ENCODE measurements around the gene BCL11B. TPM values are rescaled to one million over a fixed set of nuclear protein-coding genes. Genes with fewer than 3 reads are reported as not detected.
A peak's percentile ranks its signal among the peaks of the same experiment; 100 is the strongest.
"Not testable (repeated sequence)": the region's sequence is repeated elsewhere in the genome, so short reads cannot be mapped to it uniquely, and the experiment has no call there.

Gene BCL11B
- total RNA-seq, 1 experiment from 2014 or later = 6.1 TPM

DNA sequence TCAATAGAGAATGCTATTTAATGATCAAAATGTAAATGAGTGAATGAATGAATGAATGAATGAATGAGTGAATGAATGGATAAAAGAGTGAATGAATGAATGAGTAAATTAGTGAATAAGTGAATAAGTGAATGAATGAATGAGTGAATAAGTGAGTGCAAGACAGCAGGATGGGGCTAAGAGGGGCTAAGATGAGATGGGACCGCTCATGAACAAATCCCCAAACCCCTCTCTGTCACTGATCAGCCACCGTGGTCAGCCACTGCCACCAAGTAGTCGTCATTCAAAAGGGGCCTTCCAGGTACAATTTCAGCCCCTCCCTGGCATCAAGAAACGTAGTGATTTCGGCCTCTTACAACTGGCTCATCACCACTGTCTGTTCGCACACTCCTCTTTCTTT, 79.2 kb downstream of the BCL11B start:
- Histone ChIP-seq H3K36me3 (replicated peaks; ENCODE audit: control insufficient read depth, insufficient read depth, low read length) (no peaks in the 10 kb centered on the region), H3K4me3 (ENCODE audit: insufficient read depth, low read depth, low read length) (no peak overlapping the region), H3K27me3 (ENCODE audit: control insufficient read depth, insufficient read depth, low read length) (no peaks in the 10 kb centered on the region)
- DNase-seq = no peak

DNA sequence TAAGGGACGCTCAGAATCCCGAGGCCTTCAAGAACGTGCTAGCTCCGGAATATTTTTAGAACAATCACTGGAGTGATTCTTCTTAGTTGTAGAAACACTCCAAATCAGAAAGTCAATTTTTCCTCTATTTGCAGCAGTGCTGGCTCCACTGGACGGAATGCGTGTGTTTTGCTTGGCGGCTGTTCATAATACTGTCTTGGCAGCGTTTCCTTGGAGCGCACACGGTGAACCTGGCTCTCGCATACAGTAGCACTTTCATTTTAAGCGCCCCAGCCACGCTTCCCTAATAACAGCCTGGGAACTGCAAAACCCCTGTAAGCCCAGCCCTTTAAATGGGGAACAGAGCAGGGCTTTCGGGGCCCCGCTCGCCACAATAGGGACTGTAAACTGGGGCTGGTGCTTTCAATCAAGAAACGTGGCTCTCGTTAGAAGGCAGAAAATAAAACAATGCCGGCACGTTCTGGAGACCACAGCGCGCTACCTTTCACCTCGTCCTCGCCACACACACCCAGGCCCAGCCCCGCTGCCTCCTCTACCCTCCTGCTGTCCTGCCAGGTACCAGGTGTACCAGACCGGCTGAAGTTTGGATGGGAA, 79.9 kb downstream of the BCL11B start:
- Histone ChIP-seq H3K4me3 (ENCODE audit: insufficient read depth, low read depth, low read length) (no peak overlapping the region), H3K27me3 (ENCODE audit: control insufficient read depth, insufficient read depth, low read length) (no peaks in the 10 kb centered on the region)
- no peak for DNase-seq

DNA sequence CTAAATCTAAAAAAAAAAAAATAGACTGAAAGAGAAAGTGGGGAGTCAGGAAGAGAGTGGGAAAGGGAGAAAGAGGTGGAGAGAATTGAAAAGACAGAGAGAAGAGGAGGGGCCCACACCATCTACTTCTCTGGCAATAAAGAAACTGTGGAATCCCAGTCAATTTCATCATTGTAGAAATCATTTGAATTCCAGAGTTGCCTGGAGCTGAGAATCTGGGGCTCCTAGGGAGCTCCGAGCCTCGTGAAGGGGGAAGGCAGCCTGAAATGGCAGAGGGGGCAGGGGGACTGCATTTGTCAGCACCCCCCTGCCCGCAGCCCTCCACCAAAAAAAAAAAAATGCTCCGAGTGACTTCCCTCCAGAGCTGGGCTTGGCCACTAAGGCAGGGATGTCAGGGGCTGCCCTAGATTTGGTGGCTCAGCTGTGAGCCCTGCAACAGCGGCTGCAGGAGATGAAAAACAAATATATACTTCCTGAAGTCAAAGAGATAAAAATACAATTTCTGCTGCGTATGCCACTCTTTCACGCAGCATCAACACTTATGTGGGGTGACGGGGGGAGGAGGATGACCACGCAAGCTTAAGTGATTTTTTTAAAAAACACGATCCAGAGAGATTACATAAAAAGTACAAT, 80.5 kb downstream of the BCL11B start:
- no peak overlapping the region for H3K4me3 ChIP-seq (ENCODE audit: insufficient read depth, low read depth, low read length)
- no peak for DNase-seq
- H3K27me3 ChIP-seq (ENCODE audit: control insufficient read depth, insufficient read depth, low read length) = no peaks in the 10 kb centered on the region

More for the DNA sequence above, 79.9 kb downstream of the BCL11B start:
- H3K36me3 ChIP-seq (replicated peaks; ENCODE audit: control insufficient read depth, insufficient read depth, low read length) = no peaks in the 10 kb centered on the region

DNA sequence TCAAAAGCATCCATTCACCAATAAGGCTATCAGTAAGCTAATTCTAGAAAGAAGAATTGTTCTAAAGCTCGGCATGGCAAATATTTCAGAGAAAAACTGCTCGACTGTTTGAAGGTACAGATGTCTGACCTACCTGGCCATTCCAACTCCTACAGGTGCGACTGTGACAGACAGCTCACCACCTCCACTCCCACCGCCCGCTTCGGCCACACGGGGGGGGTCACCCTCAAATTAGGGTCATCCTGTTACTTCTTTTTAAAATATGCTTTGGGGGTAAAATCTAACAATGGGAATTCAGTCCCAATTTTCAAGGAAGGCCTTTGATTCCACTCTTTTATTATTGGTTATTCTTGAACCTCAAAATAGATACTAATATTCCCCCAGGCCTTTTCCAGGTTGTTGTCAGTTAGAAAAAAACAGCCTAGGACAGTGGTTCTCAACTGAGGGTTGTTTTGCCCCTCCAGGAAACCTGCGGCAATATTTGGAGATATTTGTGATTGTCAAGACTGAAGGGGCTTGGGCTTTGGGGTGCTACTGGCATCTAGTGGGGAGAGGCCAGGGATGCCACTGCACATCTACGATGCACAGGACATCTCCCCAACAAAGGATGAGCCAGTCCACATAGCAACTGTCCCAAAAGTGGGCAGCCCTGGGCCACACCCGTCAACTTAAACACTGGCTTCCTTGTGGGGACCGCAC, 81.2 kb downstream of the BCL11B start:
- no peaks in the 10 kb centered on the region for H3K27me3 ChIP-seq (ENCODE audit: control insufficient read depth, insufficient read depth, low read length)
- DNase-seq = no peak
- H3K36me3 ChIP-seq (replicated peaks; ENCODE audit: control insufficient read depth, insufficient read depth, low read length) = no peaks in the 10 kb centered on the region
- no peak overlapping the region for H3K4me3 ChIP-seq (ENCODE audit: insufficient read depth, low read depth, low read length)

More for the DNA sequence above, 80.5 kb downstream of the BCL11B start:
- H3K36me3 ChIP-seq (replicated peaks; ENCODE audit: control insufficient read depth, insufficient read depth, low read length) = no peaks in the 10 kb centered on the region

DNA sequence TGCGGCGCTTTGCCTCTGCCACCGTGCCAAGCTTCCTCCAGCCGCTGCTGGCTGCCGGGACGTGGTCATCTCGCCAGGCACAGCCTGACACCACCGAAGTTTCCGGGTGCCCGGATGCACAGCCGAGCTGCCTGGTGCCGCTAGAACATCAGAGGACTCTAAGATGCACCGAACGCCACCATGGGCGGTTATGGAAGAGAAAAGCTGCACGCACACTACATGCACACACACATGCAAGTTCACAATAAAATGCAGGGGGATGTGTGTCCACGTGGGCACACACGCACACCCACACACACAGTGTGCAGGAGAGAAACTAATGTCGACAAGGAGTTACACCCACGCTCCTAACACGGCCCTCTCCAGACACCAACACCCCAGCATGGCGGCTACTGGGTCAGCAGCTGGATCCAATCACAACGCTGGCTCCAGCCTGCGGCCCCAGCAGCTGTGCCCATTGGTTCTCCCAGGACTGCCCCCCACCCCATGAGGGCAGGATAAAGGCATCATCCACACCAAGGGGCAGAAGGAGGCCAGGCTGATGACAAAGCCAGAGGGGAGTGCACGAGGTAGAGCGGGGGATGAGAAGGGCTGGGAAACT, 82.7 kb downstream of the BCL11B start:
- DNase-seq = no peak
- no peaks in the 10 kb centered on the region for H3K36me3 ChIP-seq (replicated peaks; ENCODE audit: control insufficient read depth, insufficient read depth, low read length)
- no peak overlapping the region for H3K4me3 ChIP-seq (ENCODE audit: insufficient read depth, low read depth, low read length)
- H3K27me3 ChIP-seq (ENCODE audit: control insufficient read depth, insufficient read depth, low read length) = no peaks in the 10 kb centered on the region

DNA sequence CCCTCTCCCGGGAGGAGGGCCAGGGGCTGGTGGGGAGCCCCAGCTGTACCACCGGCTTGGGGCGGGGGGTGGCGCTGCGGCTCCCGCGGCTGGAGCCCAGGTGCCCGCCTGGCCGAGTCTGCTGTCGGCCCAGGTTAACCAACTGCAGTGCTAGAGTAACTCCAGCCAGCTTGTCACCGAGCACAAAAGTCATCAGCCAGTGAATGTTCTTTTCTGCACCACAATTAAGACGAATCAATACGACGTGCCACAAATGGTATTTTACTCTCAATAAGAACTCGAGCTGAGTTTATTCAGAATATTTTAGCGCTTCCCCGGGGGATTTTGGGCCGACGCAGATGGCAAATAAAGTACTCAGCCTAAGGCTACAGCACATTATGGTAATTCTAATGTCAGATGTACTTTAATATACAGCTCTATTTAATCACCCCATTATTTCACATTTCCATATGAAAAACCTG, 83.2 kb downstream of the BCL11B start:
- H3K36me3 ChIP-seq (replicated peaks; ENCODE audit: control insufficient read depth, insufficient read depth, low read length) = no peaks in the 10 kb centered on the region
- DNase-seq = peak; percentile 99
- no peak overlapping the region for H3K4me3 ChIP-seq (ENCODE audit: insufficient read depth, low read depth, low read length)
- no peaks in the 10 kb centered on the region for H3K27me3 ChIP-seq (ENCODE audit: control insufficient read depth, insufficient read depth, low read length)

DNA sequence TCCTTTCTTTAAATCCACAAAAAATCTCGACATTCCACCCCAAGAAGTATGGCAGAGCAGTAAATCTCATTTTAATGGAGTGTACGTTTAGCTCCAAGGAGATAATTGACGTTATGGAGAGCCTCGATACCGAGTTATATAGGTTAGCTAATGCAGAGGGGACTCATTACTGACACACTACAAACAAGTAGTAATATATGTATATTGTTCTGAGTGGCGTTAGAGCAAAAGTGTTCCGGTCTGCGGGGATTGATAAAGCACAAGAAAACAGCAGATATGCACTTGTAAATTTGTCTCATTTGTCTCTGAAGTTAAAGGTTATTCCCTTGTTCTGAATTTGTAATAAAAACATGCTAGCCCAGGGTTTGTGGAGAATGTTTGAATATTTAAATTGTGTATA, 84.1 kb downstream of the BCL11B start:
- Histone ChIP-seq H3K4me3 (ENCODE audit: insufficient read depth, low read depth, low read length) (no peak overlapping the region), H3K27me3 (ENCODE audit: control insufficient read depth, insufficient read depth, low read length) (no peaks in the 10 kb centered on the region), H3K36me3 (replicated peaks; ENCODE audit: control insufficient read depth, insufficient read depth, low read length) (no peaks in the 10 kb centered on the region)
- no peak for DNase-seq

DNA sequence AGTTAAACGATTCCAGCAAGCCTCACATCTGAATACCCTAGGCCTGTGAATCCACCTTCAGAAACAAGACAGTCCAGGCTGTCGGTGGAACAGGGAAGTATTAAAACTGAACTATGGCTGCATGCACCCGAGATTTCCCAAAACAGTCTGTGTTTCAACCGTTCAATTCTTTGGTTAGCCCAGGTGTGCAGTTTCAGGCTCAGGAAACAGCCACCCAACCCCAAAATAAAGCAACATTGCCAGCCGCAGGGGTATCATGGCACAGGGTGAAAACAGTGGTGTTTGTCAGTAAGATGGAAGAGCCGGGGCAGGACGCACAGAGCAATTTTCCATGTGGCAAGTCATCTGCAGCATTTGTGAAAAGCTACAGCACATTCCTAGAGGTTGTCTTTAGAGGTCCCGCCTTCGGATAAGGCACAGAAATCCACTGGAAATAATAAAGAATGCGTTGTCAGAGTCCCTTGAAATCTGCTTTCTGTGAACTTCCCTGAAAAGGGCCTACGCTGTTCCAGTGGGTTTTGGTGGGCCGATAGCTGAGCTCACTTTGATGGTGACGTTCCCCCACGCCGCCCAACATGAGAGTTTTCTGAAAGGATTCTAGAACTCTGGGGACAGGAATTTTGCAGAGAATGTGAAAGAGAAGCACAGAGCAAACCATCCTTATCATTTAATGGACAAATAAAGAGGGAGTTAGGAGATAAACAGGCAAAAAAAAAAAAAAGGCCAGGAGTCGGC, 84.9 kb downstream of the BCL11B start:
- no peaks in the 10 kb centered on the region for H3K36me3 ChIP-seq (replicated peaks; ENCODE audit: control insufficient read depth, insufficient read depth, low read length)
- H3K4me3 ChIP-seq (ENCODE audit: insufficient read depth, low read depth, low read length) = no peak overlapping the region
- H3K27me3 ChIP-seq (ENCODE audit: control insufficient read depth, insufficient read depth, low read length) = no peaks in the 10 kb centered on the region
- no peak for DNase-seq

DNA sequence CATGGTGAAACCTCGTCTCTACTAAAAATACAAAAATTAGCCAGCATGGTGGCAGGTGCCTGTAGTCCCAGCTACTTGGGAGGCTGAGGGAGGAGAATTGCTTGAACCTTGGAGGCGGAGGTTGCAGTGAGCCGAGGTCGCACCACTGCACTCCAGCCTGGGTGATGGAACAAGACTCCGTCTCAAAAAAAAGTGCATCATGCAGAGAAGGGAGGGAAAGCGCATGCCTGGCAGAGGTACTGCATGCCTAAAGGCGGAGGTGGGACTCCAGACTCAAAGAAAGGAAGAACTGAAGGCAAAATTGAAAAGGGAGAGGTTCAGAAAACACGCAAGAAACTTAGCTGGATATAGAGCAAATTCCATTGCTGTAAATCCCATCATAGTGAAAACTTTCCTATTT, 85.7 kb downstream of the BCL11B start:
- not testable (repeated sequence) for H3K4me3 ChIP-seq (ENCODE audit: insufficient read depth, low read depth, low read length); H3K36me3 ChIP-seq (replicated peaks; ENCODE audit: control insufficient read depth, insufficient read depth, low read length); H3K27me3 ChIP-seq (ENCODE audit: control insufficient read depth, insufficient read depth, low read length); DNase-seq

DNA sequence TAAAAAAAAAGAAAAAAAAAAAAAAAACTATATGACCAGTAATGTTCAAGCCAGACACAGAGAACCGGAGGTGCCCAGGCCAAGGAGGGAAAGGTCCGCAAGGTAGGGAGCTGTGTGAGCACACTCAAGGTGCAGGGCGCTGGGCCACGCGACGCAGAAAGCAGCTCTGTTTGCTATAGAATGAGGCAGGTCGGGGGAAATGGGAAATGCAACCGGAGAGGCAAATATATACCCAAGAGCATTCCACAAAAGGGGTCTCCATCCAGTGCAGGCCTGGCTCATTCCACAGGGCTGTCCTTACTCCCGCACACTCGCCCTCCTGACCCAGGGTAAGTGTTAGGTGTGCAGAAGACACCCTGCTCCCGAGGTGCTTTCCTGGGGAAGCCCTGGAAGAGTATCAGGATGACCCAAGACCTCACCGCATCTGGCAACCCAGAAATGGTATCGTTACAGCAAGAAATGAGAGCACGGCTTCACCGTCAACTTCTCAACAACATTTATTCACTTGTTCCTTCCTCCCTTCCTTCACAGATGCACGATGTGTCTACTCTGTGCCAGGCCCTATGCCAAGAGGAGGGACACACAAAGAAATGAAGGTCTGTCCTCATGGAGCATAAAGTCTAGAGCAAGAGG, 86.4 kb downstream of the BCL11B start:
- Histone ChIP-seq H3K4me3 (ENCODE audit: insufficient read depth, low read depth, low read length) (no peak overlapping the region), H3K27me3 (ENCODE audit: control insufficient read depth, insufficient read depth, low read length) (no peaks in the 10 kb centered on the region), H3K36me3 (replicated peaks; ENCODE audit: control insufficient read depth, insufficient read depth, low read length) (no peaks in the 10 kb centered on the region)
- DNase-seq = peak; percentile 30

DNA sequence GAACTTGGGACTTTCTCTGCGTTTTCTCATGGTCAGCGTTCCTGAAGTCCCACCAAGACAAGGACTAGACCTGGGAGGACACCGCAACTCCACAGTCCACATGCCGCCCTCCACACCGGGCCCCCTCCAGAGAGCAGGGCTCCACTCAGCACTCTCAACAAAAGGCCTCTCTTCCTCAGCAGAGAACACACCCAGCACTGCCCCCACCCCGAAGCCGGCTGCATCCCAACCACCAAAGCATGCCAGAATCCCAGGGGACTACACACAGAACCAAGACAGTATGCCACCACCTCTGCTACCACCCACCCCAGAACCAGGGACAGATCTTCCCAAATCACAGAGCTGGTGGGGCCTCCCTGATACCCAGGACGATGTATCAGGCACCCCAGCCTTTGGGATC, 88.3 kb downstream of the BCL11B start:
- peak; percentile 36 for DNase-seq
- Histone ChIP-seq H3K27me3 (ENCODE audit: control insufficient read depth, insufficient read depth, low read length) (no peaks in the 10 kb centered on the region), H3K36me3 (replicated peaks; ENCODE audit: control insufficient read depth, insufficient read depth, low read length) (no peaks in the 10 kb centered on the region), H3K4me3 (ENCODE audit: insufficient read depth, low read depth, low read length) (no peak overlapping the region)

DNA sequence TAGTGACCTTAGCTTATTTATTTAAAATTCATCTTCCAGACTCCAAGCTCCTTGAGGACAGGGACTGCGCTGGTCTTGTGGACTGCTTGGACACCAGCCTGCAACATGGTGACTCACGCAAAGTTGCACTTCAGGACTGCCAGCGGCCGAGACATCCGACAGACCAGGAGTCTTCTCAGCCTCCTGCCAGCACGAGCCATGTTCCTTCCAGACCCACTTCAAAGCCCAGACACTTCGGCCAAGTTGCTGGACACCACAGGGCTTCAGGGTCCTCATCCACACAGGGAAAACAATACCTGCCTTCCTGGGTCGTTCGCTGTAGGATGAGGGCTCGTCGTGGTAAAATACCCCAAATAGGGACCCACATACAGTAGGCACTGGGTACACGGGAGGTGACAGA, 88.7 kb downstream of the BCL11B start:
- peak; percentile 18 for DNase-seq
- H3K4me3 ChIP-seq (ENCODE audit: insufficient read depth, low read depth, low read length) = no peak overlapping the region
- H3K27me3 ChIP-seq (ENCODE audit: control insufficient read depth, insufficient read depth, low read length) = no peaks in the 10 kb centered on the region
- H3K36me3 ChIP-seq (replicated peaks; ENCODE audit: control insufficient read depth, insufficient read depth, low read length) = no peaks in the 10 kb centered on the region

DNA sequence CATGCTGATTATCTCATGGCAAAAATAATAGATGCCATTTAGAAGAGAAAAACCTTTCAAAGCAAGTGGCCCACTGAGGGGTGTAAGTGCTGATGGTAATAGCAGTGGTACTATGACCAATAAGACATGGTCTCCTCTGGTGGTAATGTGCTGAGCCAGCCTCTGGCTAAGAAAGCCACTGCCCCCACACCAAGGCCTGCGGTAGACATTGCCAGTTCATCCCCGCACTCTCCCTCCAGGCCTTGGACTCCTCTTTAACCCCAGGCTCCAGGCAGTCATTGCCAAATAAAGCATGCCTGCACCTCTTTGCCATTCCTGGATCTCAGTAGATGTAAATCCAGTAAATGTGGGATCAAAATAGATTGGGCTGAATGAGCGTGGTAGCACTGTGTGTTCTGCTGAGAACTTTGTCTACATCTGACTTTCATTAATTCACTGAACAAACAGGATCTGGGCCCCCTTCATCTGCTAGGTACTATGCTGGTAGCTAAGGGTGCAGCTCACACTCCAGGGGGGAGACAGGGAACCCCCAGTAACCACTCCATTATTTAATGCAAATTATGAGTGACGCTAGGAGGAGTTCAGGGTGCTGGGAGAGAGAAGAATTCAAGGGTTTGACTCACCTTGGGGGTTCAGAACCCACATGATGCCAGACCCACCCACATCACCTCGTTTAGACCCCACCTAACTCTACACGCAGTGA, 89.3 kb downstream of the BCL11B start:
- DNase-seq = peak; percentile 16
- Histone ChIP-seq H3K36me3 (replicated peaks; ENCODE audit: control insufficient read depth, insufficient read depth, low read length) (no peaks in the 10 kb centered on the region), H3K4me3 (ENCODE audit: insufficient read depth, low read depth, low read length) (no peak overlapping the region), H3K27me3 (ENCODE audit: control insufficient read depth, insufficient read depth, low read length) (no peaks in the 10 kb centered on the region)

Measured in H7 (cell line).